Measurements from ENCODE around the gene TMCO1.
"Not testable (repeated sequence)": the region's sequence is repeated elsewhere in the genome, so short reads cannot be mapped to it uniquely, and the experiment has no call there.

TMCO1 gene

DNA sequence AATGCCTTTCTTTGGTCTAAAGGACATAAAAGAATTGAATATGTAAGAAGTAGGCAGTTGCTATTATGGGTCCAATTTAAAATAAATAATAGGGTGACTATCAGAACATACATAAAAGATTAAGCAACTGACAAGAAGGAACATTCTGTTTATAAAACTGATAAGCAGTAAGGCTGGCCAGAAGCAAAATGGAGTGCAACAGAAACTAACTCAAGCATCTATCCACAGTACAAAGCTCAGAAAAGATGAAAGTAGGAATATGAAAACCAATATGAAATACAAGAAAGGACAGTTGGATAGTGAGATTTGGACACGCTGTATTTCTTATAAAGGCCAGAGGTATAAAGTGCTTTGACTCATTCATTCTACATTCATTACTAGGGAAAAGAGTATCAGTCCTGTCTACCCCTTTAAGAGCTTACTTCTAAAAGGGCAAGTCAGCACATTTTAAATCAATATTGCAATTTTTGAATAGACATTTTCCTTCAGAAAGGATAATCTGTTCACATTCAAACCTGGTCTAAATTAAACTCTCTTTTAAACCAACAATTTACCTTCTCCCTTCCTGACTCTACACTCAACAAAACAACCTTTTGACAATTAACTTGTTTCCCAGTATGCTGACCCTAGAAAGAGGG is 84.7 kb downstream of the TMCO1 start:
- no peak for DNase-seq

DNA sequence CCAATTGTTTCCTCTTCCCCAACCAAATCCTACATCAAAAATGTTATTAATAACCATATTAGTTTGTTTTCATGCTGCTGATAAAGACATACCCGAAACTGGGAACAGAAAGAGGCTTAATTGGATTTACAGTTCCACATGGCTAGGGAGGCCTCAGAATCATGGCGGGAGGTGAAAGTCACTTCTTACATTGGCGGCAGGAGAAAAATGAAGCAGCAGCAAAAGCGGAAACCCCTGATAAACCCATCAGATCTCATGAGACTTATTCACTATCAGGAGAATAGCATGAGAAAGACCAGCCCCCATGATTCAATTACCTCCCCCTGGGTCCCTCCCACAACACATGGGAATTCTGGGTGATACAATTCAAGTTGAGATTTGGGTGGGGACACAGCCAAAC is 87.9 kb downstream of the TMCO1 start:
- not testable (repeated sequence) for DNase-seq

DNA sequence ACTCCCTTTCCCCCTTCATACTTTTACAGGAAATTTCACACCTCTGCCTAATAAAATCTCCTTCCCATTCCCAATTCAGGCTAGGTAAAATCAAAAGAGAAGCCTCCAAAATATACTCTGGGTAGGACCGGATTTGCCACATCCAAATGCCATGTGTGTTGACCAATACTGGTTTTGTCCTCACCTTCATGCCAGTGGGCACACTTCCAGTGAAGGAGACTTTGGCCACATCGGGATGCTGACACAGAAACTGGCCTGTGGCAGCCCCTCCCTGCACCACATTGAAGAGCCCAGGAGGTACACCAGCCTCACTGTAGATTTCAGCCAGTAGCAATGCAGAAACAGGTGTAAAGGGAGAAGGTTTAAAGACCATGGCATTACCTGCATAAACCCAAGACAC is 88.4 kb downstream of the TMCO1 start:
- DNase-seq = no peak

DNA sequence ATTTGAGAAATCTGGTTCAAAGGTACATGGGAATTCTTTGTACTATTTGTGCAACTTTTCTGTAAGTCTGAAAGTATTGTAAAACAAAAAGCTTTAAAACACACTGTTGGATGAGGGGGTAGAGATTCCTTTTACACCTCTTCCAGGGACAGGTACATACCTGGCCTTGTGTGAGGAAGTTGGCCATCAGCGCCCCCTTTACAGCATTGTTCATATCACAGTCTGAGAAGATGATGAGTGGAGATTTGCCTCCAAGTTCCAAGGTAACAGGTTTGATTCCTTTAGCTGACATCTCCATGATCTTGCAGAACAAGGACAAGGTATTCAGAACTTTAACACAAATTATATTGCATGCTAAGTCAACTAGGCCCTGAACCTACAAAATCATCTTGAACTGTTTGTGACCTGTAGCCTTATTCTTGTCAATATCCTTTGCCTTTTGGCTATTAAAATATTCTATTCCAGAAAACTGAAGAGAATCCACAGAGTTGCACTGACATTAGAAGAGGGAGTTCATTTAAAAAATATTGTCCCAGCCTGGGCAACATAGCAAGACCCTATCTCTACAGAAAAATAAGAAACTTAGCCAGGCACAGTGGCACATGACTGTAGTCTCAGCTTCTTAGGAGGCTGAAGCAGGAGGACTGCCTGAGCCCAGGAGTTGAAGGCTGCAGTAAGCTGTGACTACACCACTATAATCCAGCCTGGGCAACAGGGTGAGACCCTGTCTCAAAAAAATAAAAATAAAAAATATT is 89.2 kb downstream of the TMCO1 start:
- no peak for DNase-seq

DNA sequence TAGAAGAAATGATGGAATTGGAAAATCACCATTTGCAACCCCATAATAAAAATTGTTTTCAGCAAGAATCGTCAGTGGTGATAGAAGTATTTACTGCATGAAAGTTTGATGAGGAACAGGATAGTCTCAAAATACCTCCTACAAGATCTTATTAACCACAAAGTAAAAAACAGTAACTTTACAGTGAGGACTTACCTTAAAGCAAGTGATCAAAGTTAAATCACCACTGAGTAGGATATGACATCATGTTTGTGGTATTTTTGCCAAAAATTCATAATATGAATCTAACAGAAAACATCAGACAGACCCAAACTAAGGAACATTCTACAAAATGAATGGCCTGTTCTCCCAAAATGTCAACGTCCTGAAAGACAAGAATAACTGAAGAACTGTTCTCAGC is 90.2 kb downstream of the TMCO1 start:
- DNase-seq = no peak
